ENCODE results near the gene TTLL5.

Gene TTLL5

GRCh38 chr14:75858362-75858761 is 197.3 kb downstream of the TTLL5 start:
- TF ChIP-seq RAD21 (IDR thresholded peaks at IDR 0.05; ENCODE audit: low read depth) (no peak), USF1 (IDR thresholded peaks at IDR 0.05) (no peak), TAF1 (IDR thresholded peaks at IDR 0.05; ENCODE audit: low read depth) (no peak), TCF12 (IDR thresholded peaks at IDR 0.05; ENCODE audit: low read depth) (no peak), EGR1 (IDR thresholded peaks at IDR 0.05) (no peak), NFIC (IDR thresholded peaks at IDR 0.05) (no peak), REST (IDR thresholded peaks at IDR 0.05; ENCODE audit: low read depth) (no peak), FOXM1 (IDR thresholded peaks at IDR 0.05; ENCODE audit: borderline replicate concordance, low read depth) (no peak), EP300 (IDR thresholded peaks at IDR 0.05; ENCODE audit: borderline replicate concordance) (no peak), CEBPB (IDR thresholded peaks at IDR 0.05) (no peak), CREB1 (IDR thresholded peaks at IDR 0.05; ENCODE audit: low read depth) (no peak), MAX (IDR thresholded peaks at IDR 0.05) (no peak)

- TF ChIP-seq TCF12 (IDR thresholded peaks at IDR 0.05; ENCODE audit: low read depth), result no peak
Observed at GRCh38 chr14:75859746-75860145, 198.7 kb downstream of the TTLL5 start.

GRCh38 chr14:75860561-75861160 is 199.6 kb downstream of the TTLL5 start:
- TF ChIP-seq USF1 (IDR thresholded peaks at IDR 0.05), result no peak

- no peak for TF ChIP-seq YY1 (IDR thresholded peaks at IDR 0.05; ENCODE audit: low read depth)
- no peak for TF ChIP-seq USF1 (IDR thresholded peaks at IDR 0.05)
- TF ChIP-seq CEBPB (IDR thresholded peaks at IDR 0.05), result no peak
- no peak for TF ChIP-seq EGR1 (IDR thresholded peaks at IDR 0.05)
- no peak for TF ChIP-seq TEAD4 (IDR thresholded peaks at IDR 0.05)
- no peak for TF ChIP-seq CREB1 (IDR thresholded peaks at IDR 0.05; ENCODE audit: low read depth)
- no peak for TF ChIP-seq EP300 (IDR thresholded peaks at IDR 0.05; ENCODE audit: borderline replicate concordance)
- no peak for TF ChIP-seq TCF12 (IDR thresholded peaks at IDR 0.05; ENCODE audit: low read depth)
- no peak for TF ChIP-seq FOXM1 (IDR thresholded peaks at IDR 0.05; ENCODE audit: borderline replicate concordance, low read depth)
Observed at GRCh38 chr14:75861161-75861621, 200.1 kb downstream of the TTLL5 start.

GRCh38 chr14:75863221-75863620 is 202.2 kb downstream of the TTLL5 start:
- TF ChIP-seq TEAD4 (IDR thresholded peaks at IDR 0.05), result no peak
- TF ChIP-seq TAF1 (IDR thresholded peaks at IDR 0.05; ENCODE audit: low read depth), result no peak
- no peak for TF ChIP-seq CREB1 (IDR thresholded peaks at IDR 0.05; ENCODE audit: low read depth)
- no peak for TF ChIP-seq YY1 (IDR thresholded peaks at IDR 0.05; ENCODE audit: low read depth)
- TF ChIP-seq FOXM1 (IDR thresholded peaks at IDR 0.05; ENCODE audit: borderline replicate concordance, low read depth), result no peak
- no peak for TF ChIP-seq TCF12 (IDR thresholded peaks at IDR 0.05; ENCODE audit: low read depth)
- TF ChIP-seq NFIC (IDR thresholded peaks at IDR 0.05), result no peak
- TF ChIP-seq REST (IDR thresholded peaks at IDR 0.05; ENCODE audit: low read depth), result no peak
- TF ChIP-seq MAX (IDR thresholded peaks at IDR 0.05), result no peak
- no peak for TF ChIP-seq EP300 (IDR thresholded peaks at IDR 0.05; ENCODE audit: borderline replicate concordance)
- TF ChIP-seq ZBTB7A (IDR thresholded peaks at IDR 0.05; ENCODE audit: low read depth), result no peak
- TF ChIP-seq RAD21 (IDR thresholded peaks at IDR 0.05; ENCODE audit: low read depth), result no peak
- no peak for TF ChIP-seq USF1 (IDR thresholded peaks at IDR 0.05)
- TF ChIP-seq EGR1 (IDR thresholded peaks at IDR 0.05), result no peak
- TF ChIP-seq CEBPB (IDR thresholded peaks at IDR 0.05), result no peak

- no peak for TF ChIP-seq REST (IDR thresholded peaks at IDR 0.05; ENCODE audit: low read depth)
- TF ChIP-seq NFIC (IDR thresholded peaks at IDR 0.05), result no peak
- no peak for TF ChIP-seq TEAD4 (IDR thresholded peaks at IDR 0.05)
Observed at GRCh38 chr14:75864352-75864751, 203.3 kb downstream of the TTLL5 start.
